Central memory CD4-positive, alpha-beta T cell (primary cell): ENCODE results near the gene SLIT3.

ENCODE experiments used
- DNase-seq: peaks from one replicate; pipeline ENCODE4 v3.0.0; 2022

SLIT3 gene

DNA sequence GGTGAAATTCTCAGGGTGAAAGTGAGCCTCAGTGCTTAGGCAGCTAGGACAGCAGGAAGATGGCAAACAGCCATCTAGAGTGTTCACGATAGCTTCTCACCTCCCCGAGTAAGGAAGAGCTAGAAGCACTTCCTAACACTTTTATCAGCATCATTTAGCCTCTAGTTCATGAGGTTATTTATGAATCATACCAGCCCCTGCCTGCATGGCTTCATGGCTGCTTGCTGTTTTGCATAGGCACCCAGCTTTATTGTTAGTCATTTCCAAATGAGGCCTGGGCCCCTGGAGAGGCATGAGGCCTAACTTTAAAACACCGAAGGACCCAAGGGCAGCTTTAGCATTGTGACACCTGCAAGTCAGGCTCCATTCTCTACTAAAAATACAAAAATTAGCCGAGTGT, 586.9 kb downstream of the SLIT3 start:
- no peak for DNase-seq

DNA sequence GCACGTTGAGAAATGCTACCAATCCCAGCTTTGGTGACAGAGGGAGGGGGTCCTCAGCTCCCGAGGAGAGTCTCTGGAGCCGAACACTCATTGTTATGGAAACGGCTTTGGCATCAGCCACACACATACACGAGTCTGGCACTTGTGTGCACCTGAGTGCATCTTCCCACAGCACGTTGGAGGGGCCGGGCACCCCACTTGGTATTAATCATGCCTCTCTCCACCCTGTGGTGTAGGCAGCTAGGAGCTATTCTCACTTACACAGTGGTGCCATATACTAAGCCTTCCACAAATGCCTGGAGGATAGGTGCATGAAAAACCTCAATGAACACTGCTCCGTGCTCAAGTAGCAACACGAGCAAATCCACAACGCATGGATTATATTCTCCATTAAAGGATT, 587.9 kb downstream of the SLIT3 start:
- no peak for DNase-seq

DNA sequence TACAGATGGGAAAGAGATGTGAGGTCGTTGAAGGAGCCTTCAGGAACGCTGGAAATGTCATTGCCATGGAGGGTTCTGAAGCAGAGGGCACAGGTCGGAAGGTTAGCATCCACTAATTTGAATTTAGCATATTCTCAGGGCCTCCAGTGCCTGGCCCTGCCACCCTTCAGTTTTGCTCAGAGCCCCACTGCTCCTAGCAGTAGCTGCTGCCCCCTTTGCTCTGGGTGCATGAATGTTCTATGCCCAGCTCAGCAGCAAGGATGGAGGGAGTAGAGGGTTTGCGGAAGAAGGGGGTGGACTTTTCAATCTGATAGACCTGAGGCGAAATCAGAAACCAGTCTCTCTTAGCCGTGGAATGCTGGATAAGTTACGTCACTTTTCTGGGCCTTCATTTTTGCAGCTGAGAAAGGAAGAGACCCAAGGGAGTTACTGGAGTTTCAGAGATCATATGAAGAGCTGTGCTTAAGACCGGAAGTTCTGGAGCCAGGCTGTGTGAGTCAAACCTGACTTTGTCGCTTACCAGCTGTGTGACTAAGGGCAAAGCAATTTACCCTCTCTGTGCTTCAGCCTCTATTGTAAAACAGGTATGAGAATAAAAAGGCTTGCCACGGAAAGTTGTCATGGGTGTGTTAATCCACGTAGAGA, 588.5 kb downstream of the SLIT3 start:
- no peak for DNase-seq

DNA sequence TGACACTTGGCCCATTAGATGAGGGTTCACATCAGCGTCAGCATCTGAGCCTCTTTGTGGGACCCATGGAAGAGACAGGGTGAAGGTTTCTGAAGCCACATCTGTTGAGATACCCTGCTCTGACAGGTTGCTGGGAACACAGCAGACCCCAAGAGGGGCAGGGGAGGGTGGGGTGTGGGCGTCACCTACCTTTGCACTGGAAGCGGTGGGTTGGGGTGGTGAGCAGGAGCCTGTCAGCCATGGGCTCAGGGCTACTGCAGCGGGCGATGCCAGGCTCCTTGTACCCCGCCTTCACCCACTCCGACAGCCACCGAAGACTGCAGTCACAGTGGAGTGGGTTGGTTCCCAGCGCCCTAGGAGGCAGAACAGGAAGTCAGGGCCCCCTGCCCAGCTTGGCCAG, 590.2 kb downstream of the SLIT3 start:
- DNase-seq: no peak

- no peak for DNase-seq
Observed at GRCh38 chr5:168707716-168708695, 592.9 kb downstream of the SLIT3 start.

- DNase-seq: no peak
Observed at GRCh38 chr5:168706655-168707069, 594.3 kb downstream of the SLIT3 start.

DNA sequence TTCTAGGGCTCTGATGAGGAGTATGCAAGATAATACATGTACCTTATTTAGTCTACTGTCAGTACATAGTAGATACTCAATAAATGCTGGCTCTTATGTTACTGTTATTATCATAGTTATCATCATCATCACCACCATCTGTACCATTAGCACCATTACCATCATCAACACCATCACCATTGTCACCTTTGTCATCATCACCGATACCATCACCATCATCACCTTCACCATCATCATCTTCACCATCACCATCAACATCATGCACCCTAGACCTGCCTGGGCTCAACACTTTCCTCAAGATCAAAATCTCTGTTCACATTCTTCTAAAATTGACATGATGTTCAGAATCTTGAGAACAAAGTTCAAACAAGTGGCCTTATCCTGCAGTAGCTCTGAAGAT, 595.6 kb downstream of the SLIT3 start:
- no peak for DNase-seq

GRCh38 chr5:168702511-168702910, 598.4 kb downstream of the SLIT3 start:
- no peak for DNase-seq

DNA sequence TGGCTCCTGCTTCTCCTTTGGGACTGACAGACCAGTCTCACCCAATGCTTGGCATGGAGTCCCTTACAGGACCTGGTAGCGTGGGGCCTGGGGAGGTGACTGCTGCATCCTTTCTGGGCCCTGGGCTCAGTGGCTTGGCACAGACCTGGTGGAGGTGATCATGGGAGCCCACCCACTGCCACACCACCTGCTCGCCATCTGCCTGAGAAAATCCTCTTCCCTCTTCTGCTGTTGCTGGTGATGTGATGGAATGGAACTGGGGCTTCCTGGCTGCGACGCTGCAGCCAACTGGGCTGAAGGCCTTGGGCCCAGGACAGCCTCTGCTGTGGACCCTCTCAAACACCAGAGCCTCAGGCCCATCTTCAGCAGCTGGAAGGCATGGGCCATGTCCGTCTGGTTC, 599.3 kb downstream of the SLIT3 start:
- DNase-seq: no peak

DNA sequence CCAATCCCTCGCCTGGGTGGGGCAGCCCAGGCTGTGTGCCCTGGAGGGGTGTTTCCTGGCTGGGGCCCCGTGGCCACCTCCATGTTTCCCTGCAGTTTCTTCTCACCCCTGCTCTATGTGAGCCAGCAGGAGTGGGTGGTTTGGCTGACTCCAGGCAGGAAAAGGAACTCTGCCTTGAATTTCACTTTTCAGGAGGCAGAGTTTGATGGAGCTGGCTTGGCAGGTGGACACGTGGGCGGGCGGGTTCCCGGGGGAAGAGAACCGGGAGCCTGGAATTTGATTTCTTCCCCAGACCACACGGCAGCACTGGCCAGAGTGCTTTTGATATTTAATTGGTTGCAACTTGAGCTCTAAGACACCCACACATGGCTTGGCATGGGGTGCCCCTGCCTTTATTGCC, 601.9 kb downstream of the SLIT3 start:
- DNase-seq: no peak

DNA sequence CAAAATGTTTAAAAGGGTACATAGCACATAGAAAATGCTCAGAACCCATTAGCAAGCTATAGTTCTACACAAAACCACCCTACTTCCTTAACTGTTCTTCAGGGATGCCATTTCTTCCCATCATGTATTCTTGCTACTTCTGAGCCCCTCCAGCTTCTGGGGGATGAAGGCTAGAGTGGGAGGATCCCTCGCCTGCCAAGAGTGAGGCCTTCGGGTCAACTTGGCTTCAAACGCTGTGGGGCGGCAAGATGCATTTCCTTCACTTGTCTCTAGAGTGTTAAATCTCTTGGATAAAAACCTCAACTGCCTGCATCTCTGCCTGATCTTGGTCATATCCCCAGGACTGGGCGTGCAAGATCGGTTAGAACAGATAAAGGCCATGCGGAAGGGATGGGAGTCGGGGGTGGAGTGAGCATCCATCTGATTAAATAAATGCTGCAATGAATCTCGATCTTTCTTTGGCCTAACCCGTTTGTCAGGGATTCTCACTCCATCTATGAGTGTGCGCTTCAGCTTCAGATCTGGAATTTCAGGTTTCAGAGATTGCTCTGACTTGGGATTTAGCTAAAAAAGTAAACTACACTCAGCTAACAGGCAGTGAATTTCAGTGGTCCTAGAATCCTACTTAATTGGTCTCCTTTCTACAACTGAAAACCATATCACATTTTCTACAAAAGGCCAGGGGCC, 603.8 kb downstream of the SLIT3 start:
- no peak for DNase-seq

- no peak for DNase-seq
Observed at GRCh38 chr5:168696611-168697010, 604.3 kb downstream of the SLIT3 start.

GRCh38 chr5:168695301-168695835, 605.6 kb downstream of the SLIT3 start:
- no peak for DNase-seq

GRCh38 chr5:168694289-168694688, 606.6 kb downstream of the SLIT3 start:
- no peak for DNase-seq

DNA sequence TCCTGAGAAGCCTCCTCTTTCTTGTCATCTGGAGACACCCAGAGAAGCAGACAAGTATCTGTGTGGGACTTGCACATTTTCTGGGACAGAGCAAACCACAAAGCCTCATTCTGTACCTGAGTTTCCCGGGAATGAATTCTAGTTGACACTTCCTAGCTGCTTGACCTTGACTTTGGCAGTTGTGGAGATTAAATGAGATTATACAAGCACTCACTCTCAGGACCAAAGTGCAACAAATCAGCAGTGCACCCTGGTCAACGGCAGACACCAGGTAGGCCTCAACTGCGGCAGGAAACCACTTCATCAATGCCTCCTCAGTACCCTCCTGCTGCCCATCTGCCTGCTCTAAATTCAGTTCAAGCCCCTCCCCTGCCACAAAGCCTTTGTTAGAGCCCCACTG, 607.1 kb downstream of the SLIT3 start:
- no peak for DNase-seq

DNA sequence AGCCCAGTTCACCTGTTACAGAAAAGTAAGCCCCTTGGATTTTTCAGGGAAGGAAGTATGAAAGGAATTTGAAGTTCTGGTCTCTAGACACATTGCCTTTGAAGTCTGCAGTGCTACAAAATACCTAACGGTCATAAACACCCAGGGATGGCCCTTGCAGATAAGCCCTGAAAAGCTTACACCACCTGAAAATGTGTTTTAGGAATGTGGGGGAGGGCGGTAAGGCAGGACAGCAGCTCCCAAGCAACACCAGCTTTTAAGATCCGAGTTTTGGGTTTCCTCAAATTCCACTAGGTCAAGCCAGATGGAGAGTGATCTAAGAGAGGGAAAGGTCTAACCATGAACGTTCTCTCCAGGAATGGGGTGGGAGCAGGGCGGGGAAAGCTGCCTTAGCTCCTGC, 607.6 kb downstream of the SLIT3 start:
- no peak for DNase-seq

- no peak for DNase-seq
Observed at GRCh38 chr5:168691891-168692290, 609.0 kb downstream of the SLIT3 start.

- no peak for DNase-seq
Observed at GRCh38 chr5:168689260-168689659, 611.7 kb downstream of the SLIT3 start.

- no peak for DNase-seq
Observed at GRCh38 chr5:168686837-168687236, 614.1 kb downstream of the SLIT3 start.

DNA sequence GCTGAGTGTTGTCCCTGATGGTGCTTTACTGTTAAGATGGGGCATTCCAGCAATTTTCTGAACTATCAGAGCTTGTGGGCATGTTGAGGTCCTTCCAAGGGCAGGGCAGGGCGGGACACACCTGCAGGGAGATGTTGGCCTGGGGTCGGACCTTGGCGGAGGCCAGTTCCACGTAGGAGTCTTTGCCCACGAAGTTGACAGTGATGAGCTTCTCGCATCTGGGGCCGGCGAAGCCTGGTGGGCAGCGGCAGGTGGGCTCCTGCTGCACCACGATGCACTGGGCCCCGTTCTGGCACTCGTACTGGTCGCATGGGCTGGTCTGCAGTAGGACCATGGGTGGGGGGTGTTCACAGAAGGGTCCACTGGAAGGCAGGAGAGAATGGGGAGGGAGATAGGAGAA, 615.4 kb downstream of the SLIT3 start:
- DNase-seq: no peak

DNA sequence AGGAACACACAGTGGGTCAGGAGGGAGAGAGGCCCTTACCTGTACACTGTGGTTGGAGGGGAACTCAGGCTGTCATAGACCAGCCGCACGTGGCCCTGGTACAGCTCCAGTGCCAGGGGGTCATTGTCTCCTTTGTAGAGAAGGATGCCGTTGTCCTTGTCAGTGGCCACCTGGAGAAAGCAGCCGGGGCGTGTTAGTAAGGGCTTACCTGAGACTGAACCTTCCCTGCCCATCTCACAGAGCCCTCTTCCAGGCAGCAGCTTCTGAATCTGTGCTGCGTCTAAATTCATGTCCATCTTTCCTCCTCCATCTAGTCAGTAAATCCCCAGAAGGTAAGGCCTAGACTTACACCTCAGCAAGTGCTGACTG, 617.0 kb downstream of the SLIT3 start:
- no peak for DNase-seq

GRCh38 chr5:168683247-168683926, 617.6 kb downstream of the SLIT3 start:
- DNase-seq: peak; percentile 10
